T-helper 2 cell (primary cell): ENCODE measurements around the gene CHMP1A.
A peak's percentile ranks its signal among the peaks of the same experiment; 100 is the strongest.

Source experiments
- DNase-seq, 5 experiments: peaks; one replicate each; pipeline versions ENCODE4 v3.0.0 to v3.0.0-alpha.2; 2012 to 2022

Gene CHMP1A

GRCh38 chr16:89621698-89622409 lies 35.7 kb downstream of the CHMP1A start:
- no peak for DNase-seq

- DNase-seq: no peak
Observed at GRCh38 chr16:89621136-89621697, 36.3 kb downstream of the CHMP1A start.

- no peak for DNase-seq
Observed at GRCh38 chr16:89620406-89620841, 37.1 kb downstream of the CHMP1A start.

GRCh38 chr16:89619840-89620239 lies 37.7 kb downstream of the CHMP1A start:
- no peak for DNase-seq

GRCh38 chr16:89618109-89618998 lies 39.2 kb downstream of the CHMP1A start:
- DNase-seq: no peak

GRCh38 chr16:89617036-89617435 lies 40.5 kb downstream of the CHMP1A start:
- no peak for DNase-seq

GRCh38 chr16:89616623-89617022 lies 40.9 kb downstream of the CHMP1A start:
- DNase-seq: peak in 2 of 5 experiments; percentile 22 to 58

GRCh38 chr16:89615596-89616090 lies 41.9 kb downstream of the CHMP1A start:
- DNase-seq: no peak

- no peak for DNase-seq
Observed at GRCh38 chr16:89615176-89615575, 42.3 kb downstream of the CHMP1A start.

- DNase-seq: no peak
Observed at GRCh38 chr16:89613954-89614459, 43.5 kb downstream of the CHMP1A start.

- DNase-seq: no peak
Observed at GRCh38 chr16:89613231-89613953, 44.1 kb downstream of the CHMP1A start, which contains the start of gene DPEP1. Gene DPEP1, plus strand, starts transcription at chr16:89613642. Its CDS starts 16,769 bp downstream, at chr16:89630411.

- DNase-seq: no peak
Observed at GRCh38 chr16:89612415-89613166, 44.9 kb downstream of the CHMP1A start.

GRCh38 chr16:89610108-89610453 lies 47.4 kb downstream of the CHMP1A start:
- DNase-seq: no peak

GRCh38 chr16:89607937-89608740 lies 49.4 kb downstream of the CHMP1A start:
- no peak for DNase-seq

GRCh38 chr16:89607453-89607852 lies 50.1 kb downstream of the CHMP1A start:
- no peak for DNase-seq

- no peak for DNase-seq
Observed at GRCh38 chr16:89606006-89606405, 51.5 kb downstream of the CHMP1A start.

- DNase-seq: no peak
Observed at GRCh38 chr16:89605186-89605970, 52.1 kb downstream of the CHMP1A start.

- no peak for DNase-seq
Observed at GRCh38 chr16:89604764-89605163, 52.7 kb downstream of the CHMP1A start.

- no peak for DNase-seq
Observed at GRCh38 chr16:89602952-89603590, 54.4 kb downstream of the CHMP1A start.
